Lower leg skin (tissue), 4 donors: ENCODE data around the gene ZDHHC8. TPM values are rescaled to one million over a fixed set of nuclear protein-coding genes. Genes with fewer than 3 reads are reported as not detected.

Experiments
- DNase-seq, 2 donors: peaks; one replicate each; pipeline ENCODE4 v3.0.0-alpha.2; 2019; ENCODE audit warnings: low spot score in 2 of 2
- H3K4me3 ChIP-seq: fragments of 200-600 bp; sonication (generic); 2 replicates; pipeline ENCODE4 v1.5.1; 2017; ENCODE audit warnings: mild to moderate bottlenecking, low read depth; ENCODE audit not compliant: poor library complexity, severe bottlenecking
- POLR2A ChIP-seq, 2 donors: fragments of 450-650 bp; IDR thresholded peaks; one replicate each; pipeline ENCODE4 v1.6.1; 2016 to 2017; ENCODE audit warnings: antibody characterized with exemption in 2 of 2, mild to moderate bottlenecking in 1 of 2, moderate library complexity in 1 of 2
- WGBS, 2 donors: methylation state at CpG; one replicate each; pipeline ENCODE4 v1.1.5; 2018; 5-methylcytosine and 5-hydroxymethylcytosine counted together
- intact Hi-C: fragments of 100-400 bp; cut with DNase I; formaldehyde crosslinking; loops from one replicate; pipeline ENCODE4 v1.15.0; 2023; ENCODE audit warnings: low total_unique reads
- total RNA-seq, 4 donors: library from RNA; depleted of rRNA; stranded (reverse); fragments of >200 nt; gene quantifications; one replicate each; pipeline ENCODE4 v1.1.0, GENCODE V29; 2016
- TF ChIP-seq, protein P1 (sequence below), 3 donors: fragments of 450-650 bp; IDR thresholded peaks; one replicate each; pipeline ENCODE4 v1.5.1; 2016; ENCODE audit warnings: antibody characterized with exemption in 3 of 3, mild to moderate bottlenecking in 3 of 3, moderate library complexity in 2 of 3

The ZDHHC8 gene
- total RNA-seq, 4 donors from 2014 or later = 17.8 to 30.0 (median 26.1) TPM

DNA sequence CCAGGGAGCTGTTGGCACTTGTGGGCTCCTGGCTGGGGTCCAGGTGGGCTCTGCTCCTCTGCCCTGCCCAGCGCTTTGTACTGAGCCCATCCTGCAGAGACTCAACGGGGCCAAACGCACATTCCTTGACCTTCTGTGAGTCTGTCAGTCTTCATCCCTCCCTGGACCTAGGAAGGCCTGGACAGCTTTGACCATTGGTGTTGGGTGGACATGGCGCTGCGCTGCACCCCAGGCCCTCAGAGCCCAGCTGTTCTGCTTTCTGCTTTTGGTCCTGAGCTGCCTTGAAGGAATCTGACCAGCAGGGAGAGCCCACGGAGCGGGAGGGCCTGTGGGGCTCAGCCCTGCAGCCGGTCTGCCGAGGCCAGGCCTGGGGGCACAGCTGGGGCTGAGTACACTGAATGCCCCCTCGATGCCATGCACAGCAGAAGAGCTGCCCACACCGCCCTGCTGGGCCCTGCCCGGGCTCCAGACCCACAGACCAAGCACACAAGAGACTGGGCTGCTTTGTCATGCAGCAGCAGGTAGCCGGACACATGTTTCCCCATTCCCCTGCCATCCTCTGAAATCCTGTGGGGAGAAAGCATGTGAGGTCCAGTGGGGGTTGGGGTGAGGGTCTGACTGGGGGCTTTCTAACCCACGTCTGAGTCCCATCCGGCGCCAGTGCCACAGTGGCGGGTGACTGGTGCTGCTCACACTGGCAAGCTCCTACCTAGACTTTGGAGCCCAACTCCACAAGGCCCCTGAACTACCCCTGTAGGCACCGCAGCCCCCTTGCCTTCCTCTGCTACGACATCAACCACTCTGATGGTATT, 43.4 kb downstream of the ZDHHC8 start:
- no peak overlapping the region for H3K4me3 ChIP-seq
- no peak for DNase-seq
- intact Hi-C loops = no loop called here
- TF ChIP-seq, protein P1, sequence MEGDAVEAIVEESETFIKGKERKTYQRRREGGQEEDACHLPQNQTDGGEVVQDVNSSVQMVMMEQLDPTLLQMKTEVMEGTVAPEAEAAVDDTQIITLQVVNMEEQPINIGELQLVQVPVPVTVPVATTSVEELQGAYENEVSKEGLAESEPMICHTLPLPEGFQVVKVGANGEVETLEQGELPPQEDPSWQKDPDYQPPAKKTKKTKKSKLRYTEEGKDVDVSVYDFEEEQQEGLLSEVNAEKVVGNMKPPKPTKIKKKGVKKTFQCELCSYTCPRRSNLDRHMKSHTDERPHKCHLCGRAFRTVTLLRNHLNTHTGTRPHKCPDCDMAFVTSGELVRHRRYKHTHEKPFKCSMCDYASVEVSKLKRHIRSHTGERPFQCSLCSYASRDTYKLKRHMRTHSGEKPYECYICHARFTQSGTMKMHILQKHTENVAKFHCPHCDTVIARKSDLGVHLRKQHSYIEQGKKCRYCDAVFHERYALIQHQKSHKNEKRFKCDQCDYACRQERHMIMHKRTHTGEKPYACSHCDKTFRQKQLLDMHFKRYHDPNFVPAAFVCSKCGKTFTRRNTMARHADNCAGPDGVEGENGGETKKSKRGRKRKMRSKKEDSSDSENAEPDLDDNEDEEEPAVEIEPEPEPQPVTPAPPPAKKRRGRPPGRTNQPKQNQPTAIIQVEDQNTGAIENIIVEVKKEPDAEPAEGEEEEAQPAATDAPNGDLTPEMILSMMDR (IDR thresholded peaks at IDR 0.05) = no peak
- no peak for TF ChIP-seq POLR2A (IDR thresholded peaks at IDR 0.05)
- 66 to 77% methylated on average over 18 to 19 of the region's 19 CpGs for WGBS, 2 donors

DNA sequence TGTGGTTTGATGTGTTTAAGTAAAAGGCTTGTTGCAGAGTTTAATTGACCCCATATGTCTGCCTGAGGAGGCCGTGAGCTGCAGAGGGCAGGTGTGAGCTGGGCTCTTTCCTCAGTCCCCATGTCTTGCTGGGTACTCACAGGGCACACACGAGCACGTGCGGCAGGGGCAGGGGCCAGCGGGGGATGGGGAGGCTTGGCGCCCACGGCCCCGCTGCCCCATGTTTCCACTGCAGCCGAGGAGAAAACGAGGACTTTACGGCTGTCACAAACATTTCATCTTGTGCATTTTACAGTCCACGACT, 43.9 kb downstream of the ZDHHC8 start:
- intact Hi-C loops = no loop called here
- 55 to 59% methylated on average over 12 of the region's 12 CpGs for WGBS, 2 donors
- TF ChIP-seq, protein P1 (IDR thresholded peaks at IDR 0.05) = no peak
- TF ChIP-seq POLR2A (IDR thresholded peaks at IDR 0.05) = no peak
- H3K4me3 ChIP-seq = no peak overlapping the region
- no peak for DNase-seq

DNA sequence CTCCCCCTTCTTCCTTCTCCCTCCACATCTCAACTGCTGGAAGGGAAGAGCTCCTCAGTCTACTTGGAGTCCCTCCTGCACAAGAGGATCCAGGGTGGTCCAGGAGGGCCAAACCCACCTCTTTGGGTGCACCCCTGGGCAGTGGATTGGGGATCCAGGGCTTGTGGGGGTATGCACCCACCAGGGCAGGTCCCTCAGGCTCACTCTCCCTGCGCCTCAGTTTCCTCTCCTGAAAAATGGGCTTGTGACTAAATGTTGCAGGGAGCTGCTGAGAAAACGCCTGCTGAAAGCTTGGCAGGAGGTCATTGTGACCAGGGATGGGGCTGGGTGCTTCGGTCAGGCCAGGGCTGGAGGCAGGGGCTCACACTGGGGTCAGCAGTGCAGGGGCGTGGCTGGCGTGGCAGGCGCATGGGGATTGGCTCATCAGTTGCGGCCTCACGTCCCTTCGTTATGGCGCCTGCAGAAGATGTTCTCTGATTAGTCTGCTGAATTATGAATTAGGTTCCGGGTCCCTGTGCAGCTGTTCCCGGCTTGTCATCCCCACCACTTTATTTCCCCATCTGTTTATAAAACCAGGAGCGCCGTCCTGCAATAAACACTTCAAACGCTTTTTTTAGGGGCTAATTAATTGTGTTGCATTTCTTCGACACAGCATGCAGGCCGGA, 44.9 kb downstream of the ZDHHC8 start:
- 70 to 73% methylated on average over 16 to 17 of the region's 17 CpGs for WGBS, 2 donors
- no peak for DNase-seq
- no peak for TF ChIP-seq POLR2A (IDR thresholded peaks at IDR 0.05)
- TF ChIP-seq, protein P1 (IDR thresholded peaks at IDR 0.05) = no peak
- H3K4me3 ChIP-seq = no peak overlapping the region
- intact Hi-C loops = no loop called here

DNA sequence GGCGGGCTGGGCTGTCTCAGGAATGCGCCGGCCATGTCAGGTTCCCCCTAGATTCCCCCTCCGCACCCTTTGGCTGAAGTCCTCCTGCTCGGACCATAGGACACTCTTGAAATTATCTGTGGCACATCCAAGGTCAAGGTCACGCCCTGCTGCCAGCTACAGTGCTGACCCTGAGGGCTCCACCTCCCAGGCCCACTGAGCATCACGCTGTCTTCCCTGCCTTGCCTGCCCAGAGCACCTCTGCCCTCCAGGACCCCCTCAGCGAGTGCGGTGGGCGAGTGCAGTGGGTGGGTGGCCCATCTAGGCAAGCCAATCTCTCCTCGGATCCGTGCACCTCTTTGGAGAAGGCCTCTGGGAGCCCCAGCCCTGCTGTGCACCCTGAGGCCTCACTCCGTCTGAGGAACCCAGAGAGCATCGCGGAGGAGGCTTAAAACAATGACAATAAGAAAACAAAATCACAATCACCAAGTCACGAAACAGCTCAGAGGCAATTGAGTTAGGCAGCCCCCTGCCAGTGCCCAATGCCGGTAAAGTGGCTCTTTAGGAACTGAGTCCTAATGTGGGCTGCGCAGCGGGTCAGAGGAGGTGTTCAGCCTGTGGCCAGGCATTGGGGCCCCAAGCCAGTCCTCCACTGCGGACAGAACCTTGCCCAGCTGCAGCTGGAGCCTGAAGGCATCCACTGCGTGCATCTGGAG, 45.8 kb downstream of the ZDHHC8 start:
- WGBS, 2 donors = 70 to 79% methylated on average over 18 to 20 of the region's 21 CpGs
- intact Hi-C loops = no loop called here
- no peak for DNase-seq

DNA sequence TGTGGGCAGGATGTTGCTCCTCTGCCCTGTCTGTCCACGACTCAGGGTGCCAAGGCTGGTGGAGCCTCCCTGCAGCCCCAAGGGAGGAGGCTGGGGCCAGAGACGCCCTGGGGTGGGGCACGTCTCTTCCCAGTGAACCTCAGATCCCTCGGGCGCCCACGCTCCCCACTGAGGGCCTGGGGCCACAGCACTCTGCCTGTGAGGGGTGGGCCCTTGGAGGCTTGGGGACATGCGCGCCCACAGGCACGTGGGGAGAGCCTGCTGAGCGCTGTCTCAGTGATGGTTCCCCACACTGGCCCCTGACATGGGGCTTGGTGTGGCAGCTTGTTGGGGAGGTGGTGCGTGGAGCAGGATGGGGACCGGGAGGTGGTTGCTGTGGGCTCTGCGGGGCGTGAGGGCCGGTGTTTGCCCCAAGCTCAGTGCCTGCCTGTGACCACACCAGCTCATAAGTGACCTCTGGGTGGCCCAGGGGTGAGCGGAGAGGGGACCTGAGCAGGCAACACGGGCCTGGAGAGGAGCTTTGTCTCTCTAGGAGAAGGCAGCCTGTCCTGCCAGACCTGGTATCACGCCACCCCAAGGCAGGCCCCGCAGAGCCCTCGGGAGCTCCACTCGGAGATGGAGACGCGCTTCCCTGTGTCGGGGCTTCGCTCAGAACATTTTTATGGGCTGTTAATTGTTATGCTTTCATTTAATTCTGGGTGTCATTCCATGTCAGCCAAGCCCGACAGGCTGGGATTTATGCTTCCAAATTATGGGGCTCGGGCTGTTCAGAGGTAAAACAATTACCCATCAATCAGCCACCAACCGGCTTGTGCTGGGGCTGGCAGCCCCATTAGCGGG, 46.7 kb downstream of the ZDHHC8 start:
- 60 to 61% methylated on average over 25 to 29 of the region's 29 CpGs for WGBS, 2 donors
- DNase-seq = no peak
- intact Hi-C loops = no loop called here
- TF ChIP-seq POLR2A (IDR thresholded peaks at IDR 0.05) = no peak
- TF ChIP-seq, protein P1 (IDR thresholded peaks at IDR 0.05) = no peak
- H3K4me3 ChIP-seq = no peak overlapping the region

More for the DNA sequence above, 45.8 kb downstream of the ZDHHC8 start:
- H3K4me3 ChIP-seq = no peak overlapping the region
- TF ChIP-seq, protein P1 (IDR thresholded peaks at IDR 0.05) = no peak
- no peak for TF ChIP-seq POLR2A (IDR thresholded peaks at IDR 0.05)
